Esophagus muscularis mucosa (tissue), 4 donors: ENCODE results near the gene KLRF1. TPM values are rescaled to one million over a fixed set of nuclear protein-coding genes. Genes with fewer than 3 reads are reported as not detected.

Experiments
- DNase-seq: peaks from one replicate; pipeline ENCODE4 v3.0.0-alpha.2; 2017; ENCODE audit errors: extremely low spot score
- H3K27ac ChIP-seq, 4 donors: fragments of 200-600 bp; sonication (generic); replicated peaks in 1 of 4; 1 replicate in 3 of 4; 2 replicates in 1 of 4; pipeline ENCODE4 v1.5.1; 2016 to 2019; ENCODE audit warnings: mild to moderate bottlenecking in 1 of 4
- H3K27me3 ChIP-seq, 4 donors: fragments of 200-600 bp; sonication (generic); one replicate each; pipeline versions ENCODE4 v1.5.1 to v1.6.0; 2016 to 2019
- H3K36me3 ChIP-seq, 4 donors: fragments of 200-600 bp; sonication (generic); one replicate each; pipeline ENCODE4 v1.5.1; 2016 to 2019
- H3K4me1 ChIP-seq, 4 donors: fragments of 200-600 bp; sonication (generic); one replicate each; pipeline ENCODE4 v1.5.1; 2016 to 2019
- H3K4me3 ChIP-seq, 4 donors: fragments of 200-600 bp; sonication (generic); 1 replicate in 2 of 4; 2 replicates in 2 of 4; pipeline ENCODE4 v1.5.1; 2016 to 2019; ENCODE audit warnings: mild to moderate bottlenecking in 4 of 4, moderate library complexity in 1 of 4
- H3K9me3 ChIP-seq, 4 donors: fragments of 200-600 bp; sonication (generic); 1 replicate in 3 of 4; 2 replicates in 1 of 4; pipeline ENCODE4 v1.5.1; 2016 to 2019
- CTCF ChIP-seq, 3 experiments: fragments of 200-600 bp in 2 of 3; fragments of 450-650 bp in 1 of 3; sonication (generic) in 2 of 3; IDR thresholded peaks; one replicate each; pipeline ENCODE4 v1.5.1; 2017 to 2019; ENCODE audit warnings: antibody characterized with exemption in 3 of 3, mild to moderate bottlenecking in 2 of 3, moderate library complexity in 1 of 3
- EP300 ChIP-seq: sonication (generic); formaldehyde crosslinking; IDR thresholded peaks from one replicate; pipeline ENCODE4 v1.6.1; 2017; ENCODE audit warnings: antibody characterized with exemption
- POLR2A ChIP-seq: fragments of 450-650 bp; IDR thresholded peaks from one replicate; pipeline ENCODE4 v1.6.1; 2017; ENCODE audit warnings: antibody characterized with exemption, moderate library complexity, mild to moderate bottlenecking, low read depth
- POLR2AphosphoS5 ChIP-seq, 2 donors: sonication (generic); formaldehyde crosslinking; IDR thresholded peaks; one replicate each; pipeline ENCODE4 v1.6.1; 2017; ENCODE audit warnings: antibody characterized with exemption in 2 of 2
- WGBS: methylation state at CpG from one replicate; pipeline ENCODE4 v1.1.5; 2018; 5-methylcytosine and 5-hydroxymethylcytosine counted together
- intact Hi-C: fragments of 100-400 bp; cut with DNase I; formaldehyde crosslinking; loops from one replicate; pipeline ENCODE4 v1.15.1; 2023
- total RNA-seq, 4 donors: library from RNA; depleted of rRNA; stranded (reverse); fragments of >200 nt; gene quantifications; one replicate each; pipeline versions ENCODE4 v1.1.0 to v1.2.1, GENCODE V29; 2016

KLRF1 gene
- total RNA-seq, 4 donors from 2014 or later: 0.66 TPM; not detected in 3

- Histone ChIP-seq H3K9me3 (no peaks in the 10 kb centered on the region), H3K4me3 (no peak overlapping the region), H3K4me1 (no peaks in the 10 kb centered on the region), H3K27me3 (no peaks in the 10 kb centered on the region), H3K36me3 (no peaks in the 10 kb centered on the region), H3K27ac (no peak overlapping the region)
- TF ChIP-seq POLR2A (no peak), POLR2AphosphoS5 (IDR thresholded peaks at IDR 0.05) (no peak), CTCF (IDR thresholded peaks at IDR 0.05) (no peak), EP300 (no peak)
- WGBS: 91% methylated on average over 5 of the region's 5 CpGs
- no peak for DNase-seq
- intact Hi-C loops: no loop called here
These were observed 30.9 kb upstream of the KLRF1 start for GRCh38 chr12:9796346-9796745.

GRCh38 chr12:9796971-9797370 is 30.3 kb upstream of the KLRF1 start:
- no peaks in the 10 kb centered on the region for H3K4me1 ChIP-seq
- TF ChIP-seq POLR2A (no peak), EP300 (no peak), CTCF (IDR thresholded peaks at IDR 0.05) (no peak), POLR2AphosphoS5 (IDR thresholded peaks at IDR 0.05) (no peak)
- no peaks in the 10 kb centered on the region for H3K36me3 ChIP-seq
- intact Hi-C loops: no loop called here
- H3K27ac ChIP-seq: no peak overlapping the region
- no peak overlapping the region for H3K4me3 ChIP-seq
- no peaks in the 10 kb centered on the region for H3K27me3 ChIP-seq
- DNase-seq: no peak
- 52% methylated on average over 7 of the region's 7 CpGs for WGBS
- H3K9me3 ChIP-seq: no peaks in the 10 kb centered on the region

GRCh38 chr12:9797722-9798619 is 29.3 kb upstream of the KLRF1 start:
- no peaks in the 10 kb centered on the region for H3K4me1 ChIP-seq
- H3K27ac ChIP-seq: no peak overlapping the region
- intact Hi-C loops: no loop called here
- no peaks in the 10 kb centered on the region for H3K27me3 ChIP-seq
- no peak for DNase-seq
- no peak overlapping the region for H3K4me3 ChIP-seq
- no peak for TF ChIP-seq POLR2A
- TF ChIP-seq CTCF (IDR thresholded peaks at IDR 0.05): peak in 1 of 3 experiments; percentile 29
- H3K9me3 ChIP-seq: no peaks in the 10 kb centered on the region
- H3K36me3 ChIP-seq: no peaks in the 10 kb centered on the region
- 60% methylated on average over 7 of the region's 7 CpGs for WGBS

- intact Hi-C loops: no loop called here
- H3K27me3 ChIP-seq: no peaks in the 10 kb centered on the region
- DNase-seq: no peak
- 71% methylated on average over 1 of the region's 1 CpG for WGBS
- no peak overlapping the region for H3K4me3 ChIP-seq
- H3K9me3 ChIP-seq: no peaks in the 10 kb centered on the region
- no peak for TF ChIP-seq POLR2AphosphoS5 (IDR thresholded peaks at IDR 0.05)
- TF ChIP-seq CTCF (IDR thresholded peaks at IDR 0.05): no peak
- no peak for TF ChIP-seq EP300
- no peak for TF ChIP-seq POLR2A
- no peaks in the 10 kb centered on the region for H3K36me3 ChIP-seq
- no peaks in the 10 kb centered on the region for H3K4me1 ChIP-seq
- no peak overlapping the region for H3K27ac ChIP-seq
These were observed 27.3 kb upstream of the KLRF1 start for GRCh38 chr12:9799961-9800360.

GRCh38 chr12:9805883-9806282 is 21.4 kb upstream of the KLRF1 start:
- WGBS: 88% methylated on average over 2 of the region's 2 CpGs
- no peak overlapping the region for H3K4me3 ChIP-seq
- H3K27ac ChIP-seq: no peak overlapping the region
- no peaks in the 10 kb centered on the region for H3K27me3 ChIP-seq
- no peak for DNase-seq
- no peaks in the 10 kb centered on the region for H3K4me1 ChIP-seq
- H3K9me3 ChIP-seq: no peaks in the 10 kb centered on the region
- H3K36me3 ChIP-seq: no peaks in the 10 kb centered on the region
- intact Hi-C loops: no loop called here
- TF ChIP-seq POLR2AphosphoS5 (IDR thresholded peaks at IDR 0.05) (no peak), EP300 (no peak), CTCF (IDR thresholded peaks at IDR 0.05) (no peak), POLR2A (no peak)
